Stimulated activated CD8-positive, alpha-beta memory T cell treated with anti-CD3 and anti-CD28 coated beads, Interleukin-12 subunit alpha, Interleukin-12 subunit beta, amount 100 ng/mL, for 24 hours (primary cell): Measurements from ENCODE around the gene SERPING1.

Source experiments
- DNase-seq: peaks from one replicate; pipeline ENCODE4 v3.0.0-alpha.2; 2020; ENCODE audit errors: extremely low read depth

SERPING1 gene

GRCh38 chr11:57638005-57638781 lies 40.7 kb downstream of the SERPING1 start:
- no peak for DNase-seq

GRCh38 chr11:57638811-57639320 lies 41.4 kb downstream of the SERPING1 start:
- no peak for DNase-seq

- no peak for DNase-seq
These were observed 42.0 kb downstream of the SERPING1 start for GRCh38 chr11:57639321-57640067.

DNA sequence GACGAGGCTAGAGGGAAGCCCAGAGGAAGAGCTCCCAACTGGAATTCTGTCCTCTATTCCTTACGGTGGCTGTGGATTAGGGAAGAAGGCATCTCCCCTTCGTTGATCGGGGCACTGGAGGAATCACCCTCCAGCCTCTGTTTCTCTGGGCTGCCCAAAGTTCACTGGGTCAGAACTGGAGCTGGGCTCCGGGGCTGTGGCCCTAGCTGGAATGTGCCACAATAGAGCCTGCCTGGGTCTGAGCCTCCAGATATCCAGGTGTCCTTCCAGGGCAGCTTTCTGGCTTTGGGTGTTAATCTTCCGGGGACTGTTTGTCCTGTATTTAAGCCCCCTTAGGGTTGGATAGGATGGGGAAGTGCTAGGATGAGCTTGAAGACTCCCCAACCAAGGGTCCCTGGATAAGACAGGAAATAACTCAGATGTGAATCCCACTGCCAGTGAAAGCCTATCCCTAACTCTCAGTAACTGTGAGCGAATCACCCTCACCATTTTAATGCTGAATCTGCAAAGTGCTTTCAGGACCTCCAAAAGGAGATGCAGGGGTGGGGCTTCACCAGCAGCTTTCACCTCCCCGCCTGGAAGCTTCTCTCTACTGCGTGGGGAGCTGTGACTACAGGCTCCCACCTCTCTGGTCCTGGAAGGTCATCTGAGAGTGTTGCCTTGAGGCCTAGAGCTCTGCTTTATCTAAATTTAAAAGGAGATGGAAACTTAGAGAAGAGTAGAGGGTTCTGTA lies 42.7 kb downstream of the SERPING1 start:
- DNase-seq, result no peak

GRCh38 chr11:57641011-57641807 lies 43.7 kb downstream of the SERPING1 start:
- no peak for DNase-seq

DNA sequence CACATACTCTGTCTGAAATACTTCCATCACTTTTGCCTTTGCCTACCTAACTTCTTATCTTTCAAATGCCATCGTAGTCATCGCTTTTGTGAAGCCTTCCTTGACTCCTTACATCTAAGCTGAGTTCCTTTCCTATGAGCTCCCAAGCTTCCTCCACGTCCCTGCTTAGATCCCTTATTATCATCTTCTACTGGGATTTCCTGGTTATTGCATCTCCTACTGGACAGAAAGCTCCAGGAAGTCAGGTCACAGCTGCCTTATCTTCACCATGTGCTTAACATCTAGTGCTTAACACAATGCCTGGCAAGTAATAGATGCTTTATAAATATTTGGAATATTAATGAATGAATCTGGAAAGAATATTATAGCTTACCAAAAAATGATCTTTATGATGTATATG lies 46.3 kb downstream of the SERPING1 start:
- no peak for DNase-seq

- peak; percentile 59 for DNase-seq
These were observed 47.5 kb downstream of the SERPING1 start for GRCh38 chr11:57644748-57645688.

GRCh38 chr11:57645689-57646085 lies 48.2 kb downstream of the SERPING1 start:
- no peak for DNase-seq

DNA sequence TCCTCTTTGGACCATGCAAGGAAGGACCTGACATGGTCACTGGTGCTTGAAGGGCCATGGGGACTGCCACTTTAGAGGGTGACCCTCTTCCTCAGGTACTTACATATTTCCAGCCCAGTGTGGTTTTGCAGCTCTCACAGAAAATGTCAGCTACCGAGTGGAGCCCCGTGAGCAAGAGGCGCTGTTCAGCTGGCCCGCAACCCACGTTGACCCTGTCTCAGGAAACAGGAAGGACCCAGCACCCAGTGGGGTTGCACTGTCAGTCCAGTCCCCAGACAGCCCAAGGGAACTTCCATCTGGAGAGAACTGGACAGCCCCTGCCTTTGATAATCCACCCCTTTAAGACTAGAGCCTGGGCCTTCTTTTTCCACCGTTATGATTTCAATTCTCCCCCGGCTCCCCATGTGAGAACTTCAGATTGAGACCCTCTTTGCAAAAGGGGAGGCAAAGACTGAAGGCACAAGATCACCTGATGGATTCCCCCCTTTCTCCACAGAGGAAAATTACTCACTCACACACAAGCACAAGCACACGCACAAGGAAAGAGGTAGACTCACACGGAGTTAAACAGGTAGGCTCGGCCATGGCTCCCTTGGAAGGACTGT lies 48.8 kb downstream of the SERPING1 start:
- DNase-seq, result no peak

GRCh38 chr11:57646799-57647303 lies 49.4 kb downstream of the SERPING1 start:
- no peak for DNase-seq

DNA sequence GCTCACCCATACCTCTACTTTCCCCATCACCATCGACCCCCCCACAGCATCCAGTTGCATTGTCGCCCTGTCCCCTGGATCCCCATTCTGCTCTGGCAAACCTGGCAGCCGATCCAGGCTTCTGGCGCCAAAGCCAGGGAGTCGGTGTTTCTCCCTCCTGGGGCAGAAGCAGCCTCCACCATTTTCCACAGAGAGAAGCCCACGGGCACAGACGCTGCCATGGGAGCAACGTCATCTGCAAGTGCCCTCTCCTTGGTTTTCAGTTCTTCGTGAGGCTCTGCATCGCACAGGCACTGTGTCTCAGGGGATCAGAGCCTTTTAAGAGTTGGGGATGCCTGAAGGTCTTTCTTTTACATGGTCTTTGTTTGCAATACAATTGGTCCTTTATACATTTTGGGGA lies 49.9 kb downstream of the SERPING1 start:
- DNase-seq, result no peak

- no peak for DNase-seq
These were observed 50.7 kb downstream of the SERPING1 start for GRCh38 chr11:57647960-57648800.

DNA sequence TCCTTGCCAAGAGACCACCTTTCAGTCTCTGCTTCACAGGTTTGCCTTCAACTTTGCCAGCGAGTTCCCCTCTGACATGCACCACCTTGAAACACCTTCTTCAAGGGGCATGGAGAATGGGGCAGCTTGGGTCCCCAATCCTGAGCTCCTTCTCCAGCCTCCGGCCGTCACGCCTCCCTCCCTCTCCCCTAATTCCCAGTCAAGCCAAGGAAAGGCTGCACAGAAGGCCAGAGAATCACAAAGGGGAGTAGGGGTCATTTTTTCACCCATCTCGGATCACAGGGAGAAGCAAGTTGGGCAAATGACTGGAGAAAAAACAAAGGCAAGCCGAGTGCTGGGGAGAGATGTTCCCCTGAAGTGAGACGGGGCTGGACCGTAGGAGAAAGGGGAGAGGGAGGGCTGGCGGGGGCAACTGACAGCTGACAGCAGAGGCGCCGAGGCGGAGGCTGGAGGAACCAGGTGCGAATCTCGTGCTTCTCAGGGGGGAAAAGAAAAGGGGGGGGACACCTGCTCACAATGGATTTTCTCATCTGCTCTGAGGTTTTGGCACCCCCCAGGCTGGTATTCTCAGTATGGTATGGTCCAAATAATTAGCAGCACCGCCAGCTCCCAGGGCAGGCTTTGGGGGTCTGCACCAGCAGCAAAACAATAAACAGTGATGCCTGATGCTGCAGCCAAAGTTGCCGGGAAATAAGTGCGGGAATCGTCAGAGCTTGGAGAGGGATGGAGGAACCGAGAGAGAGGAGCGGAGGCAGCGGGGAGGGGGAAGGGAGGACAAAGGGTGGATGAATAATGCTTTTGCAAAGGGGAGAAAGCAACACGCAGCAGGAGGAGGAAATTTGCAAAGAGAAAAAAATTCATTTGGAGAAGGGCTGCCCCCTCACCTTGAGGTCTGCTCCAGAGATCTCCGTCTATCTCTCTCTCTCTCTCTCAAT lies 51.6 kb downstream of the SERPING1 start:
- DNase-seq, result no peak

DNA sequence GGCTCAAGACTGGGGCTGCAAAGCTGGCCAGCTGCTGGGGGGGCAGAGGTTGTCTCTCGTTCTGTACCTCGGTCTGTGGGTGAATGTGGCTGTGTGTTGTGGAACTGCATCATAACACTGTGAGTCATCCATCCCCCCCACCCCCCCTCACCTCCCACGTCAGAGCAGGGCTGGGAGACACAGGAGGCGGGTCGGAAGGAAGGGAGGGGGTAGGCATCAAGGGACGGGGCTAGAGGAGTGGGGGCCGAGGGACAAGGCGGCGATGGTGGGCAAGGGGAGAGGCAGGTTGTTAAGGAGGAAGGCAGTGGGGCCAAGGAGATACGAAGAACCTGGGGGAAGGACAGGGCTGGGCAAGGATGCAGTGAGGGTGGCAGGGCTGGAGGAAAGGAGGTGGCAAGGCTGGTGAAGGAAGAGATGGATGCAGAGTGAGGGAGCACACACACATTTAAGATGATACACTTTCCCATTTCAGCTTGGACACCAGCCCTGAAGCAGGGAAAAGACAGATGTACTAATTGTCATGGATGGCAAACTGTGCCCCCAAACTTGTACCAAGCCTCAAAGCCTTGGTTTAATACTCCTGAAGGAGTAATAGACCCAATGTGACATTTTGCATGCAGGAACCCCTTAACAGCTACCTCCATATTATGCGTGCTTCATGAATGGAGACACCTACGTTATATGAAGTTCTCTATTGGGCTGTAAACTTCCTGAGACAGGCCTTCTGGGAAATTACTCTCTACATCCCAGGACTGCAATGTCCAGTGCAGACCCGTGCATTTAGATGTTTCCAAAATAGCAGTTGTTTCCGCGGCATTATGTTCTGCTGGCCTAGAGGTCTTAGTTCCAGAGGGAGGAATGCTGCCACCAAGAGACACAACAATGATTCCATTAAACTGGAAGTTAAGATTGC lies 52.6 kb downstream of the SERPING1 start, which contains the start of gene YPEL4:
TSS of gene YPEL4 (minus strand) at position 87 of the 913 bp plus-strand sequence. CDS start 2,805 bp downstream, outside the sequence.
- DNase-seq, result no peak

GRCh38 chr11:57650739-57651090 lies 53.2 kb downstream of the SERPING1 start:
- no peak for DNase-seq

DNA sequence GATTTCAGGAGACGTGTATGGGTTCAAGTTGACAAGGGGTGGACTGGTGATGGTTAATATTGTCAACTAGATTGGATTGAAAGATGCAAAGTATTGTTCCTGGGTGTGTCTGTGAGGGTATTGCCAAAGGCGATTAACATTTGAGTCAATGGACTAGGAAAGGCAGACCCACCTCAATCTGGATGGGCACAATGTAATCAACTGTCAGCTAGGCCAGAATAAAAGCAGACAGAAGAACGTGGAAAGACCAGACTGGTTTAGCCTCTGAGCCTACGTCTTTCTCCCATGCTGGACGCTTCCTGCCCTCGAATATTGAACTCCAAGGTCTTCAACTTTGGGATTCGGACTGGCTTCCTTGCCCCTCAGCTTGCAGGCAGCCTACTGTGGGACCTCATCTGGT lies 53.9 kb downstream of the SERPING1 start:
- DNase-seq, result no peak
